Endodermal cell (in vitro differentiated cells): ENCODE results near the gene MRAS. TPM values are rescaled to one million over a fixed set of nuclear protein-coding genes. Genes with fewer than 3 reads are reported as not detected.

Experiments
- DNase-seq: peaks from one replicate; pipeline ENCODE4 v3.0.0-alpha.2; 2017
- H3K27ac ChIP-seq: 2 replicates; pipeline ENCODE4 v1.5.1; 2013; ENCODE audit warnings: mild to moderate bottlenecking, low read depth, low read length, moderate library complexity
- H3K27me3 ChIP-seq: 2 replicates; pipeline ENCODE4 v1.6.1; 2013; ENCODE audit warnings: mild to moderate bottlenecking, low read length, moderate library complexity; ENCODE audit not compliant: insufficient read depth, control insufficient read depth, poor library complexity, severe bottlenecking
- H3K36me3 ChIP-seq: 2 replicates; pipeline ENCODE4 v1.7.0; 2013; ENCODE audit warnings: mild to moderate bottlenecking, low read length, moderate library complexity; ENCODE audit not compliant: control insufficient read depth, insufficient read depth
- H3K4me1 ChIP-seq: one replicate; pipeline ENCODE4 v1.7.0; 2013; ENCODE audit warnings: low read length; ENCODE audit not compliant: control insufficient read depth, insufficient read depth
- H3K4me3 ChIP-seq: 2 replicates; pipeline ENCODE4 v1.5.1; 2013; ENCODE audit warnings: mild to moderate bottlenecking, low read length, moderate library complexity
- H3K9ac ChIP-seq: 2 replicates; pipeline ENCODE4 v1.6.1; 2013; ENCODE audit warnings: mild to moderate bottlenecking, low read length, moderate library complexity; ENCODE audit not compliant: poor library complexity, severe bottlenecking; ENCODE audit errors: extremely low read depth
- H3K9me3 ChIP-seq: 2 replicates; pipeline ENCODE4 v1.6.1; 2013; ENCODE audit warnings: mild to moderate bottlenecking, low read length, moderate library complexity; ENCODE audit not compliant: control insufficient read depth
- H3K27ac Mint-ChIP-seq: 2 replicates; pipeline ENCODE4 v1.8.0; 2020; ENCODE audit warnings: mixed read lengths
- H3K27me3 Mint-ChIP-seq: 2 replicates; pipeline ENCODE4 v1.8.0; 2021; ENCODE audit warnings: mild to moderate bottlenecking, mixed read lengths; ENCODE audit not compliant: insufficient read depth
- H3K36me3 Mint-ChIP-seq: 2 replicates; pipeline ENCODE4 v1.8.0; 2020; ENCODE audit warnings: low read depth, mixed read lengths
- H3K4me1 Mint-ChIP-seq: 2 replicates; pipeline ENCODE4 v1.8.0; 2020; ENCODE audit warnings: mixed read lengths
- H3K4me3 Mint-ChIP-seq: 2 replicates; pipeline ENCODE4 v1.8.0; 2020; ENCODE audit warnings: mild to moderate bottlenecking, moderate library complexity, mixed read lengths
- H3K9me3 Mint-ChIP-seq: 2 replicates; pipeline ENCODE4 v1.8.0; 2020; ENCODE audit warnings: mild to moderate bottlenecking, mixed read lengths
- CTCF ChIP-seq: fragments of 200-600 bp; sonication (generic); conservative IDR thresholded peaks from 2 replicates; pipeline ENCODE4 v1.5.0; 2021; ENCODE audit warnings: antibody characterized with exemption, mild to moderate bottlenecking
- WGBS, 2 experiments: methylation state at CpG; one replicate each; pipeline versions ENCODE4 v1.1.5 to v1.1.7; 2013; ENCODE audit warnings: missing lambda C conversion rate in 2 of 2, mixed read lengths in 1 of 2; ENCODE audit not compliant: insufficient coverage in 1 of 2, insufficient read length in 1 of 2; 5-methylcytosine and 5-hydroxymethylcytosine counted together
- total RNA-seq, 2 donors: library from RNA; stranded (reverse); fragmentation: NEBNext Ultra II Directional in 1 of 2; extraction: Animal tissue kit (Norgen Biotek cat#: 25700) in 1 of 2; gene quantifications; 2 replicates in 1 of 2; 3 replicates in 1 of 2; pipeline ENCODE4 v1.2.1, GENCODE V29; 2021

Gene MRAS
- total RNA-seq, 2 donors from 2014 or later = 12.8 to 16.1 TPM

GRCh38 chr3:138404121-138404520, 55.7 kb downstream of the MRAS start:
- no peaks in the 10 kb centered on the region for H3K27me3 ChIP-seq
- H3K27me3 Mint-ChIP-seq = no peaks in the 10 kb centered on the region
- H3K4me1 Mint-ChIP-seq = no peaks in the 10 kb centered on the region
- WGBS, 2 experiments = 93 to 96% methylated on average over 6 of the region's 6 CpGs
- H3K9me3 ChIP-seq = no peaks in the 10 kb centered on the region
- no peak for TF ChIP-seq CTCF
- H3K4me3 ChIP-seq = no peak overlapping the region
- peak; percentile 10 for DNase-seq
- no peak overlapping the region for H3K27ac ChIP-seq
- H3K27ac Mint-ChIP-seq = no peak overlapping the region
- peaks cover 15% of the 10 kb centered on the region for H3K36me3 Mint-ChIP-seq
- H3K9me3 Mint-ChIP-seq = no peaks in the 10 kb centered on the region
- no peak overlapping the region for H3K4me3 Mint-ChIP-seq
- H3K36me3 ChIP-seq = no peaks in the 10 kb centered on the region
- H3K4me1 ChIP-seq = no peaks in the 10 kb centered on the region
- H3K9ac ChIP-seq = no peak overlapping the region

- Histone ChIP-seq H3K4me3 (no peak overlapping the region), H3K4me1 (no peaks in the 10 kb centered on the region), H3K36me3 (no peaks in the 10 kb centered on the region), H3K9ac (no peak overlapping the region), H3K27ac (no peak overlapping the region), H3K27me3 (no peaks in the 10 kb centered on the region), H3K9me3 (no peaks in the 10 kb centered on the region)
- no peak overlapping the region for H3K4me3 Mint-ChIP-seq
- H3K9me3 Mint-ChIP-seq = no peaks in the 10 kb centered on the region
- WGBS, 2 experiments = 94 to 97% methylated on average over 6 to 7 of the region's 7 CpGs
- no peak for TF ChIP-seq CTCF
- peaks cover 15% of the 10 kb centered on the region for H3K36me3 Mint-ChIP-seq
- peak; percentile 13 for DNase-seq
- H3K27ac Mint-ChIP-seq = no peak overlapping the region
- peaks cover 1% of the 10 kb centered on the region for H3K27me3 Mint-ChIP-seq
- no peaks in the 10 kb centered on the region for H3K4me1 Mint-ChIP-seq
Measured at GRCh38 chr3:138405001-138405400, 56.6 kb downstream of the MRAS start.

GRCh38 chr3:138405486-138405885, 57.1 kb downstream of the MRAS start:
- Histone ChIP-seq H3K9ac (no peak overlapping the region), H3K4me3 (no peak overlapping the region), H3K36me3 (no peaks in the 10 kb centered on the region), H3K27ac (no peak overlapping the region), H3K4me1 (no peaks in the 10 kb centered on the region), H3K27me3 (no peaks in the 10 kb centered on the region), H3K9me3 (no peaks in the 10 kb centered on the region)
- peaks cover 1% of the 10 kb centered on the region for H3K27me3 Mint-ChIP-seq
- H3K9me3 Mint-ChIP-seq = no peaks in the 10 kb centered on the region
- no peak for TF ChIP-seq CTCF
- H3K4me3 Mint-ChIP-seq = no peak overlapping the region
- peaks cover 15% of the 10 kb centered on the region for H3K36me3 Mint-ChIP-seq
- H3K27ac Mint-ChIP-seq = no peak overlapping the region
- no peaks in the 10 kb centered on the region for H3K4me1 Mint-ChIP-seq
- DNase-seq = peak; percentile 14
- WGBS, 2 experiments = 90 to 97% methylated on average over 5 of the region's 5 CpGs
